K562 (cell line): ENCODE measurements around the gene MKNK1. TPM values are rescaled to one million over a fixed set of nuclear protein-coding genes. Genes with fewer than 3 reads are reported as not detected.

Experiments
- ATAC-seq: fragments of 200-7000 bp; cut with Tn5 transposase; 3 replicates; pipeline ENCODE4 v1.9.1; 2020; ENCODE audit warnings: moderate library complexity
- BruUV-seq: library from RNA; stranded (reverse); fragments of 400-500 nt; replicated peaks from 2 replicates; lab custom pipeline; 2021; lab: Mats Ljungman, UMichigan
- CTCF ChIA-PET: fragments of 300-600 bp; formaldehyde crosslinking; extraction: SDS; loops from one replicate; lab custom pipeline; 2021; ENCODE audit warnings: low intra/inter-chr PET ratio; lab: Yijun Ruan, JAX
- POLR2A ChIA-PET: fragments of 300-600, 350-650 bp; sonication (Branson Sonifier 250); formaldehyde crosslinking; extraction: SDS; loops from one replicate; lab custom pipeline; 2021; ENCODE audit warnings: antibody characterized with exemption, inconsistent platforms; lab: Yijun Ruan, JAX
- DNase-seq, 4 experiments: peaks; one replicate each; pipeline versions ENCODE4 v3.0.0 to v3.0.0-alpha.2; 2011 to 2018; ENCODE audit warnings: low spot score in 3 of 4, mixed read lengths in 3 of 4; ENCODE audit errors: extremely low read depth in 1 of 4
- FAIRE-seq: peaks from 2 replicates; lab custom pipeline; 2011; peaks lifted over from hg19 to GRCh38; lab: Jason Lieb, UNC
- H2AFZ ChIP-seq: 2 replicates; pipeline ENCODE4 v1.6.0; 2011; ENCODE audit warnings: low read depth, low read length, control low read depth, inconsistent platforms
- H3K27ac ChIP-seq: fragments of 200-600 bp; 3 replicates; pipeline ENCODE4 v1.8.0; 2011; ENCODE audit warnings: low read depth, mild to moderate bottlenecking, control low read depth, inconsistent platforms, low read length, moderate library complexity, mixed read lengths; ENCODE audit errors: extremely low read depth
- H3K27me3 ChIP-seq, 2 experiments: fragments of 300-600 bp in 1 of 2; 2 replicates in 1 of 2; 3 replicates in 1 of 2; pipeline versions ENCODE4 v1.6.0 to v1.8.0; 2011; ENCODE audit warnings: inconsistent platforms in 2 of 2, low read length in 2 of 2, mild to moderate bottlenecking in 1 of 2, mixed read lengths in 1 of 2, moderate library complexity in 1 of 2; ENCODE audit not compliant: control insufficient read depth in 2 of 2, insufficient read depth in 2 of 2
- H3K36me3 ChIP-seq: fragments of 300-600 bp; 3 replicates; pipeline ENCODE4 v1.8.0; 2011; ENCODE audit warnings: mild to moderate bottlenecking, low read length, inconsistent platforms; ENCODE audit not compliant: control insufficient read depth, insufficient read depth
- H3K4me1 ChIP-seq, 2 experiments: fragments of 200-600 bp in 1 of 2; replicated peaks in 1 of 2; 2 replicates in 1 of 2; 3 replicates in 1 of 2; pipeline versions ENCODE4 v1.5.1 to v1.8.0; 2011; ENCODE audit warnings: inconsistent platforms in 2 of 2, low read length in 2 of 2, mild to moderate bottlenecking in 1 of 2, mixed read lengths in 1 of 2, moderate library complexity in 1 of 2; ENCODE audit not compliant: control insufficient read depth in 2 of 2, insufficient read depth in 2 of 2
- H3K4me2 ChIP-seq: 2 replicates; pipeline ENCODE4 v1.6.1; 2011; ENCODE audit warnings: low read length, control low read depth, inconsistent platforms, mixed read lengths; ENCODE audit not compliant: insufficient read depth
- H3K4me3 ChIP-seq: fragments of 200-600 bp; sonication (generic), shearing (Covaris generic); 2 replicates; pipeline ENCODE4 v1.5.1; 2016; ENCODE audit warnings: control low read depth, inconsistent platforms
- H3K79me2 ChIP-seq: fragments of 200-600 bp; 3 replicates; pipeline ENCODE4 v1.8.0; 2011; ENCODE audit warnings: low read length, inconsistent platforms; ENCODE audit not compliant: control insufficient read depth, insufficient read depth
- H3K9ac ChIP-seq, 2 experiments: 2 replicates each; pipeline versions ENCODE4 v1.6.0 to v1.6.1; 2011; ENCODE audit warnings: low read depth in 2 of 2, low read length in 2 of 2, control low read depth in 1 of 2, inconsistent platforms in 1 of 2, mild to moderate bottlenecking in 1 of 2, mixed read lengths in 1 of 2; ENCODE audit not compliant: insufficient read depth in 1 of 2
- H3K9me1 ChIP-seq: one replicate; pipeline ENCODE4 v1.6.0; 2011; ENCODE audit warnings: inconsistent platforms, mild to moderate bottlenecking, low read length, moderate library complexity; ENCODE audit not compliant: control insufficient read depth, insufficient read depth
- H3K9me3 ChIP-seq: replicated peaks from 2 replicates; pipeline ENCODE4 v1.5.1; 2011; ENCODE audit warnings: low read depth, low read length, inconsistent platforms; ENCODE audit not compliant: control insufficient read depth, insufficient read depth
- H4K20me1 ChIP-seq: replicated peaks from 2 replicates; pipeline ENCODE4 v1.6.1; 2011; ENCODE audit warnings: low read length, inconsistent platforms, mixed read lengths; ENCODE audit not compliant: control insufficient read depth, insufficient read depth
- CSDE1 ChIP-seq, 2 experiments: fragments of 450-650 bp; IDR thresholded peaks; 2 replicates each; pipeline ENCODE4 v1.6.1; 2016; ENCODE audit warnings: mild to moderate bottlenecking in 1 of 2
- FOSL1 ChIP-seq: fragments of 200-800 bp; sonication (Bioruptor generic); conservative IDR thresholded peaks from 2 replicates; pipeline ENCODE4 v1.6.1; 2016; ENCODE audit warnings: missing genetic modification characterization, missing compliant biosample characterization
- FOXK1 ChIP-seq: sonication (generic); formaldehyde crosslinking; IDR thresholded peaks from 2 replicates; pipeline ENCODE4 v1.8.0; 2022; ENCODE audit warnings: missing genetic modification reagents, mild to moderate bottlenecking, borderline replicate concordance
- GATAD2A ChIP-seq: fragments of 450-650 bp; IDR thresholded peaks from 2 replicates; pipeline ENCODE4 v1.6.1; 2017
- GTF2A2 ChIP-seq: IDR thresholded peaks from 2 replicates; pipeline ENCODE4 v1.6.1; 2016; ENCODE audit warnings: mild to moderate bottlenecking, missing genetic modification characterization, missing compliant biosample characterization
- HOXB6 ChIP-seq: fragments of 250-450 bp; sonication (Bioruptor Pico); IDR thresholded peaks from 2 replicates; pipeline ENCODE4 v1.5.1; 2022; ENCODE audit warnings: mild to moderate bottlenecking, borderline replicate concordance
- JUND ChIP-seq, 2 experiments: IDR thresholded peaks; 2 replicates in 1 of 2; 3 replicates in 1 of 2; pipeline ENCODE4 v1.6.1; 2011; ENCODE audit warnings: borderline replicate concordance in 2 of 2, low read depth in 2 of 2, low read length in 2 of 2, improper control_type of control experiment in 1 of 2, missing biosample characterization in 1 of 2, missing genetic modification characterization in 1 of 2, missing genetic modification reagents in 1 of 2
- PCBP1 ChIP-seq: fragments of 200-400 bp; formaldehyde crosslinking; IDR thresholded peaks from 2 replicates; pipeline ENCODE4 v1.6.1; 2018; ENCODE audit warnings: mild to moderate bottlenecking, low read depth, low read length; ENCODE audit not compliant: poor library complexity, severe bottlenecking
- SPI1 ChIP-seq: IDR thresholded peaks from 2 replicates; pipeline ENCODE4 v1.6.1; 2011; ENCODE audit warnings: low read depth, low read length, control low read depth, borderline replicate concordance
- TCF3 ChIP-seq: sonication (generic); formaldehyde crosslinking; IDR thresholded peaks from 2 replicates; pipeline ENCODE4 v1.4.0; 2020; ENCODE audit warnings: mild to moderate bottlenecking, missing genetic modification reagents
- ZNF146 ChIP-seq: IDR thresholded peaks from one replicate; pipeline ENCODE4 v1.6.1; 2018; ENCODE audit warnings: missing compliant biosample characterization; ENCODE audit not compliant: unreplicated experiment
- ZNF253 ChIP-seq: fragments of 250-450 bp; sonication (Bioruptor Pico); conservative IDR thresholded peaks from 2 replicates; pipeline ENCODE4 v1.6.1; 2021; ENCODE audit warnings: mild to moderate bottlenecking
- ZNF311 ChIP-seq: fragments of 250-450 bp; sonication (Bioruptor Pico); IDR thresholded peaks from 2 replicates; pipeline ENCODE4 v1.4.0; 2020; ENCODE audit warnings: mild to moderate bottlenecking, moderate library complexity
- WGBS: fragments of 100-300 bp; shearing (Covaris generic); methylation state at CpG from one replicate; pipeline ENCODE4 v1.1.6; 2016; ENCODE audit warnings: low coverage, mixed read lengths; ENCODE audit not compliant: insufficient coverage; ENCODE audit errors: missing lambda C conversion rate; 5-methylcytosine and 5-hydroxymethylcytosine counted together
- in situ Hi-C: fragments of 300-500 bp; cut with MboI; formaldehyde crosslinking; loops from 4 replicates; pipeline ENCODE4 v1.15.0; 2018; ENCODE audit warnings: inconsistent platforms, mixed read lengths
- intact Hi-C: fragments of 100-400 bp; cut with micrococcal nuclease; formaldehyde crosslinking; loops from 2 replicates; pipeline ENCODE4 v1.14.2; 2022
- polyA plus RNA-seq, 8 experiments: library from polyadenylated mRNA; depleted of rRNA in 4 of 8; stranded (reverse) in 5 of 8; unstranded in 3 of 8; fragments of >200 nt; fragmentation: Nextera tagmentation in 2 of 8; fragmentation: Illumina TruSeq in 1 of 8; extraction: Ambion mirVana in 2 of 8; extraction: Trizol in 1 of 8; gene quantifications; 2 replicates each; pipeline versions ENCODE4 v1.2.1 to v1.2.3, GENCODE V29; 2011 to 2014; ENCODE audit warnings: inconsistent platforms in 1 of 8, missing spikeins in 1 of 8
- total RNA-seq, 7 experiments: library from RNA; depleted of rRNA in 6 of 7; stranded (reverse); fragments of >200 nt in 6 of 7; fragmentation: Illumina TruSeq in 2 of 7; extraction: Trizol in 2 of 7; gene quantifications; 2 replicates each; pipeline versions ENCODE4 v1.2.1 to v1.2.3, GENCODE V29; 2011 to 2021; ENCODE audit warnings: low replicate concordance in 1 of 7
- TF ChIP-seq, protein P1 (sequence below), 2 experiments: fragments of 450-650 bp in 1 of 2; sonication (generic) in 1 of 2; formaldehyde crosslinking in 1 of 2; IDR thresholded peaks in 1 of 2; conservative IDR thresholded peaks in 1 of 2; 2 replicates each; pipeline versions ENCODE4 v1.6.1 to v1.8.1; 2016 to 2023; ENCODE audit warnings: mild to moderate bottlenecking in 2 of 2, moderate library complexity in 2 of 2, inconsistent platforms in 1 of 2, missing genetic modification reagents in 1 of 2
- TF ChIP-seq, protein P2 (sequence below): sonication (generic); formaldehyde crosslinking; IDR thresholded peaks from 2 replicates; pipeline ENCODE4 v1.8.1; 2023; ENCODE audit warnings: missing genetic modification reagents, mild to moderate bottlenecking, borderline replicate concordance

Gene MKNK1
- total and polyA plus RNA-seq, 9 of the 15 experiments (the other 6 are each of a cell fraction or from before 2014, with no cell fraction given), result 27.7 to 51.3 (median 43.7) TPM

DNA sequence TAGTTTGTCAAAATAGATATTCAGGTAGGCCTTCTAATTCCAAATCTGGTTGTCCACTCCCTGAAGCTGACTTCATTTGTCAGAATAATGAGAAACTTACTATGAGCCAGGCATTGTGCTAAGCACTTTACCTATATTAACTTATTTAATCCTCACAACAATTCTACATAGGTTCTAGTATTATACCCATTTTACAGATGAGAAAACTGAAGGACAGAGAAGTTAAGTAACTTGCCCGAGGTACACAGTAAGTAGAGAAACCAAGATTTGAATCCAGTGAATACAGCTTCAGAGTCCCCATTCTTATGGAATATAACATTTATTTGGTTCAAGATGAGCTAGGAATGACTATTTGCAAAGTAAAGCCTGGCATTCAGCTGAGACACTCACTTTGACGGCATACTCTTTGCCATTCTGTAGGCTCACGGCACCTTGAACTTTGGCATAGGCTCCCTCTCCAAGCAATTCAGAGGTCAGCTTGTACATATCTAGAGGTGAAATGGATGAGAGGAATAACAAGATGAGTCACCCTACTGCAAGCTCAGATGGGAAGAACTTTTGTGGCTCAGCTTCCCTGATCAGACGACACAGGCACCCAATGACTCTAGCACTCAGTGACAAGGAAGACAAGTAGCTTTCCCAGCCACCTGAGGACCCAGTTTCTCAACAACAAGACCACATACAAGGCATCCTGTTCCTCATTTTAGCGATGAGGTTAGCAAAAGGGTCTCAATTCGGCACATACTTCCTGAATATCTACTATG is 23.7 kb downstream of the MKNK1 start:
- ChIA-PET CTCF (no interaction called here), POLR2A (interaction anchor here (0.9 to 1.0 kb wide), 3 partner anchors 10 to 30 kb away, joined by 3 to 5 read pairs (median 4); no protein-coding TSS in a partner anchor)
- peaks cover 69% of the 10 kb centered on the region for H3K36me3 ChIP-seq
- H3K79me2 ChIP-seq, result no peaks in the 10 kb centered on the region
- no peak overlapping the region for H3K4me2 ChIP-seq
- in situ Hi-C loops, result no loop called here
- DNase-seq, result peak in 2 of 4 experiments; percentile 20 to 27
- peak; percentile 32 for FAIRE-seq
- H2AFZ ChIP-seq, result no peak overlapping the region
- H3K9me1 ChIP-seq, result no peaks in the 10 kb centered on the region
- H3K4me1 ChIP-seq, result peaks cover 10 to 38% of the 10 kb centered on the region in 2 experiments; a peak in 4 of 5 replicates
- WGBS, result 79% methylated on average over 6 of the region's 6 CpGs
- no peak overlapping the region for H3K9ac ChIP-seq
- BruUV-seq, result no TSS peak
- 0 out of 2 replicates have a peak, but pooled peaks cover 4% of the 10 kb centered on the region for H4K20me1 ChIP-seq
- no peak for ATAC-seq
- H3K4me3 ChIP-seq, result no peak overlapping the region
- intact Hi-C loops, result no loop called here
- no peaks in the 10 kb centered on the region for H3K27me3 ChIP-seq
- H3K27ac ChIP-seq, result no peak overlapping the region
- H3K9me3 ChIP-seq, result no peaks in the 10 kb centered on the region
- TF ChIP-seq CSDE1 (IDR thresholded peaks at IDR 0.05), result no peak
- no peak for TF ChIP-seq HOXB6 (CRISPR knock-in tag)
- no peak for TF ChIP-seq PCBP1
- TF ChIP-seq ZNF311 (CRISPR knock-in tag), result no peak
- TF ChIP-seq JUND (IDR thresholded peaks at IDR 0.05; ENCODE audit: borderline replicate concordance, low read depth, low read length), result peak; percentile 32; the same call in 1 of the 2 replicates
- TF ChIP-seq JUND (tag; IDR thresholded peaks at IDR 0.05; ENCODE audit: borderline replicate concordance, low read depth, low read length), result peak; percentile 38; the same call in 1 of the 3 replicates
- no peak for TF ChIP-seq ZNF146
- TF ChIP-seq, protein P1, sequence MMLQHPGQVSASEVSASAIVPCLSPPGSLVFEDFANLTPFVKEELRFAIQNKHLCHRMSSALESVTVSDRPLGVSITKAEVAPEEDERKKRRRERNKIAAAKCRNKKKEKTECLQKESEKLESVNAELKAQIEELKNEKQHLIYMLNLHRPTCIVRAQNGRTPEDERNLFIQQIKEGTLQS (IDR thresholded peaks at IDR 0.05), result peak; percentile 62
- TF ChIP-seq, protein P1 (CRISPR knock-in tag; conservative IDR thresholded peaks at IDR 0.05), result no peak
- 0 out of 2 replicates have a peak, but pooled peaks have one; percentile 19 for TF ChIP-seq TCF3
- TF ChIP-seq ZNF253, result no peak
- TF ChIP-seq GATAD2A, result no peak
- TF ChIP-seq FOXK1 (CRISPR knock-in tag), result no peak
- no peak for TF ChIP-seq GTF2A2 (tag)
- TF ChIP-seq, protein P2, sequence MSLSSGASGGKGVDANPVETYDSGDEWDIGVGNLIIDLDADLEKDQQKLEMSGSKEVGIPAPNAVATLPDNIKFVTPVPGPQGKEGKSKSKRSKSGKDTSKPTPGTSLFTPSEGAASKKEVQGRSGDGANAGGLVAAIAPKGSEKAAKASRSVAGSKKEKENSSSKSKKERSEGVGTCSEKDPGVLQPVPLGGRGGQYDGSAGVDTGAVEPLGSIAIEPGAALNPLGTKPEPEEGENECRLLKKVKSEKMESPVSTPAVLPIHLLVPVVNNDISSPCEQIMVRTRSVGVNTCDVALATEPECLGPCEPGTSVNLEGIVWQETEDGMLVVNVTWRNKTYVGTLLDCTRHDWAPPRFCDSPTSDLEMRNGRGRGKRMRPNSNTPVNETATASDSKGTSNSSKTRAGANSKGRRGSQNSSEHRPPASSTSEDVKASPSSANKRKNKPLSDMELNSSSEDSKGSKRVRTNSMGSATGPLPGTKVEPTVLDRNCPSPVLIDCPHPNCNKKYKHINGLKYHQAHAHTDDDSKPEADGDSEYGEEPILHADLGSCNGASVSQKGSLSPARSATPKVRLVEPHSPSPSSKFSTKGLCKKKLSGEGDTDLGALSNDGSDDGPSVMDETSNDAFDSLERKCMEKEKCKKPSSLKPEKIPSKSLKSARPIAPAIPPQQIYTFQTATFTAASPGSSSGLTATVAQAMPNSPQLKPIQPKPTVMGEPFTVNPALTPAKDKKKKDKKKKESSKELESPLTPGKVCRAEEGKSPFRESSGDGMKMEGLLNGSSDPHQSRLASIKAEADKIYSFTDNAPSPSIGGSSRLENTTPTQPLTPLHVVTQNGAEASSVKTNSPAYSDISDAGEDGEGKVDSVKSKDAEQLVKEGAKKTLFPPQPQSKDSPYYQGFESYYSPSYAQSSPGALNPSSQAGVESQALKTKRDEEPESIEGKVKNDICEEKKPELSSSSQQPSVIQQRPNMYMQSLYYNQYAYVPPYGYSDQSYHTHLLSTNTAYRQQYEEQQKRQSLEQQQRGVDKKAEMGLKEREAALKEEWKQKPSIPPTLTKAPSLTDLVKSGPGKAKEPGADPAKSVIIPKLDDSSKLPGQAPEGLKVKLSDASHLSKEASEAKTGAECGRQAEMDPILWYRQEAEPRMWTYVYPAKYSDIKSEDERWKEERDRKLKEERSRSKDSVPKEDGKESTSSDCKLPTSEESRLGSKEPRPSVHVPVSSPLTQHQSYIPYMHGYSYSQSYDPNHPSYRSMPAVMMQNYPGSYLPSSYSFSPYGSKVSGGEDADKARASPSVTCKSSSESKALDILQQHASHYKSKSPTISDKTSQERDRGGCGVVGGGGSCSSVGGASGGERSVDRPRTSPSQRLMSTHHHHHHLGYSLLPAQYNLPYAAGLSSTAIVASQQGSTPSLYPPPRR (CRISPR knock-in tag), result no peak
- TF ChIP-seq FOSL1, result peak; percentile 70
- TF ChIP-seq SPI1, result peak; percentile 22; the same call in 1 of the 2 replicates
